ENCODE data around the gene TEFM.

GRCh38 chr17:30915833-30916611, 10.0 kb upstream of the TEFM start:
- TF ChIP-seq CTCF (IDR thresholded peaks at IDR 0.05; ENCODE audit: low read length) (no peak), EZH2 (IDR thresholded peaks at IDR 0.05; ENCODE audit: borderline replicate concordance, low read length) (no peak)
